IPS-NIHi11 (cell line): Measurements from ENCODE around the gene LRIG2.

Experiments
- DNase-seq: peaks from one replicate; pipeline ENCODE4 v3.0.0; 2012; ENCODE audit warnings: mixed read lengths, low spot score

The LRIG2 gene

GRCh38 chr1:113170519-113170918, 97.5 kb downstream of the LRIG2 start:
- DNase-seq = no peak

- DNase-seq = no peak
Observed at GRCh38 chr1:113178106-113178505, 105.1 kb downstream of the LRIG2 start.

- DNase-seq = no peak
Observed at GRCh38 chr1:113178522-113178921, 105.5 kb downstream of the LRIG2 start.
